Measurements from ENCODE around the gene MATN4. TPM values are rescaled to one million over a fixed set of nuclear protein-coding genes. Genes with fewer than 3 reads are reported as not detected.

Gene MATN4
- total and polyA plus RNA-seq, 2 of the 13 experiments (the other 11 are each of a cell fraction or from before 2014, with no cell fraction given) = not detected

GRCh38 chr20:45322952-45323383 lies 14.9 kb upstream of the MATN4 start (continued):
- TF ChIP-seq MTA3 (CRISPR knock-in tag; IDR thresholded peaks at IDR 0.05) (no peak), YY1 (IDR thresholded peaks at IDR 0.05; ENCODE audit: insufficient read depth, insufficient replicate concordance, low read depth, low read length) (peak; percentile 13), CAMTA2 (CRISPR knock-in tag; IDR thresholded peaks at IDR 0.05; ENCODE audit: borderline replicate concordance) (no peak), DNMT1 (CRISPR knock-in tag; IDR thresholded peaks at IDR 0.05) (no peak), E2F2 (CRISPR knock-in tag; IDR thresholded peaks at IDR 0.05; ENCODE audit: borderline replicate concordance) (no peak), ARID4A (CRISPR knock-in tag; IDR thresholded peaks at IDR 0.05; ENCODE audit: borderline replicate concordance) (peak; percentile 62; the same call in 1 of the 2 replicates)
